Mononuclear cell (primary cell): Measurements from ENCODE around the gene TNS1. TPM values are rescaled to one million over a fixed set of nuclear protein-coding genes. Genes with fewer than 3 reads are reported as not detected.
A peak's percentile ranks its signal among the peaks of the same experiment; 100 is the strongest.

Experiments used
- H3K27me3 ChIP-seq: 2 replicates; pipeline ENCODE4 v1.6.0; 2011; ENCODE audit warnings: low read length, control low read depth; ENCODE audit not compliant: insufficient read depth
- H3K4me1 ChIP-seq: 2 replicates; pipeline ENCODE4 v1.5.1; 2011; ENCODE audit warnings: mild to moderate bottlenecking, low read length, control low read depth; ENCODE audit not compliant: insufficient read depth
- H3K4me3 ChIP-seq: 2 replicates; pipeline ENCODE4 v1.5.1; 2011; ENCODE audit warnings: mild to moderate bottlenecking, low read length, moderate library complexity
- H3K9me3 ChIP-seq: 2 replicates; pipeline ENCODE4 v1.5.1; 2011; ENCODE audit warnings: low read depth, mild to moderate bottlenecking, control low read depth, low read length
- total RNA-seq: library from RNA; depleted of rRNA; stranded (reverse); fragments of >200 nt; gene quantifications from one replicate; pipeline ENCODE4 v1.2.3, GENCODE V29; 2012

TNS1 gene
- total RNA-seq, 1 donor: 3.5 TPM

GRCh38 chr2:218012284-218012683 lies 9.5 kb upstream of the TNS1 start:
- Histone ChIP-seq H3K4me3 (no peak overlapping the region), H3K27me3 (peaks cover 20% of the 10 kb centered on the region), H3K4me1 (peaks cover 16% of the 10 kb centered on the region), H3K9me3 (no peaks in the 10 kb centered on the region)

GRCh38 chr2:218011653-218012040 lies 8.9 kb upstream of the TNS1 start:
- Histone ChIP-seq H3K4me1 (peaks cover 16% of the 10 kb centered on the region), H3K4me3 (no peak overlapping the region), H3K27me3 (peaks cover 20% of the 10 kb centered on the region)

GRCh38 chr2:218010984-218011652 lies 8.3 kb upstream of the TNS1 start:
- Histone ChIP-seq H3K9me3 (no peaks in the 10 kb centered on the region), H3K4me3 (no peak overlapping the region), H3K4me1 (peaks cover 16% of the 10 kb centered on the region), H3K27me3 (peaks cover 20% of the 10 kb centered on the region)

More at GRCh38 chr2:218011653-218012040, 8.9 kb upstream of the TNS1 start:
- no peaks in the 10 kb centered on the region for H3K9me3 ChIP-seq

- H3K27me3 ChIP-seq: peaks cover 20% of the 10 kb centered on the region
- peak overlapping the region; percentile 12 for H3K4me3 ChIP-seq
- peaks cover 16% of the 10 kb centered on the region for H3K4me1 ChIP-seq
- no peaks in the 10 kb centered on the region for H3K9me3 ChIP-seq
These were observed 7.6 kb upstream of the TNS1 start for GRCh38 chr2:218010140-218010983.

- Histone ChIP-seq H3K4me1 (peaks cover 16% of the 10 kb centered on the region), H3K27me3 (peaks cover 20% of the 10 kb centered on the region), H3K9me3 (no peaks in the 10 kb centered on the region), H3K4me3 (no peak overlapping the region)
These were observed 7.0 kb upstream of the TNS1 start for GRCh38 chr2:218009765-218010139.

GRCh38 chr2:218009231-218009630 lies 6.4 kb upstream of the TNS1 start:
- Histone ChIP-seq H3K27me3 (peaks cover 20% of the 10 kb centered on the region), H3K9me3 (no peaks in the 10 kb centered on the region), H3K4me1 (peaks cover 16% of the 10 kb centered on the region), H3K4me3 (no peak overlapping the region)

DNA sequence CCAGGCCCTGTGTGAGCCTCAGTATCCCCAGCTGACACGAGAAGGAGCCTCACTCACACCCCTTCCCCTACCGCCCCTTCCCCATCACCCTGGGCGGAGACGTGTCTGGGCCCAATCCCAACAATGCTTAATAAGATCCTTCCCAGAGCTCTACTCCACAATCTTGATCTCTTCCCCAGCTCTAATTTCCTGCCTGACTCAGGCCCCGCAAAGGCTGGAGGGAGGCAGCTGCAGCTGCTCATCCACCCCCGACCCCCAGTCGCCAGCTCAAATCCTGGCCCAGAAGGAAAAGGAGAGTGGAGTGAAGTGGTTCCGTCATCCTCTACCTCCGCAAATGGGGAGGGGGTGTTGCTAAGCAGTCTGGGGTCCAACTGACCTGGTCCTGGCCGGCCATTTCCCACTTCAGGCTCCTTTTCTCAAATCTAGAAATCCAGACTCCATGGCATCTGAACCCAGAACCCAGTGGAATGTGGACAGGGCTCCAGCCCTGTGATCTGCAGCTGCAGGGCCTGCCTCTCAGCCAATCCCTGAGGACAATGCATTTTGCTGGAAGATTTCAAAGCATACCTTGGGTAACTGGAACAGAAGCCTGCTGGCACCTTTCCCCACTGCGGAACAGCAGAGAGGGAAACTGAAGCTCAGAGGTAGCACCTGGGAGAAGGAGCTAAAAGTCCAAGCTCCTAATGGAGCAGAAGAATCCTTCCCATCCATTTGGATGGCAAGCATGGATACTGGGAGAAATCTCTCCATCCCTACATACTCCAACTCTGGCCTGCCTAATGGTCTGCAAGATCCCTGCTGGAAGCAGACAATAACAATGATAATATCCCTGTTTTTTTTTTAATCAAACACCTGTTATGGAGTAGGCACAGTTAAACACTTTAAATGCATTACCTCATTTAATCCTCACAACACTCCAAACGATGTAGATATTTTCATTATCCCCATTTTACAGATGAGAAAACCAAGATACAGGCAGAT lies 5.6 kb upstream of the TNS1 start:
- Histone ChIP-seq H3K9me3 (no peaks in the 10 kb centered on the region), H3K4me1 (peaks cover 17% of the 10 kb centered on the region), H3K27me3 (peaks cover 20% of the 10 kb centered on the region), H3K4me3 (no peak overlapping the region)

- Histone ChIP-seq H3K27me3 (peaks cover 20% of the 10 kb centered on the region), H3K4me1 (peaks cover 19% of the 10 kb centered on the region), H3K9me3 (no peaks in the 10 kb centered on the region), H3K4me3 (no peak overlapping the region)
These were observed 3.9 kb upstream of the TNS1 start for GRCh38 chr2:218006741-218007140.

DNA sequence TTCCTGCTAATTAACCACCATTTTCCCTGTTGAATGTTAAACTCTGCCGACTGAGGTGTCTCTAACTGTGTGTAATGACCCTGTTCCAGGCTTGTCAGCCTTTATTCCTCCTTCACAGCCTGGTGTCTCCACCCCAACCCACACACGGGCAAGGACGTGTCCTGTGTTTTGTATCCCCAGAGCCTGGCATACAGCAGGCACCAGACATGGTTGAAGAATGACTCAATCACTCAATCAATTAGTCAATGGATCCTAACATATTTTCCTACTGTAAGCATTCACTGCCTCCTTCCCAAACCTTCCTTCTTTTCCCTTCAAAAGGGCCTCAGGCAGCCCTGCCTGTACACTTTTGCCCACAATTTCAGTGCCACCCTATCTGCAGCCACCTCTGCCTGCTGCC lies 2.7 kb upstream of the TNS1 start:
- H3K27me3 ChIP-seq: peaks cover 12% of the 10 kb centered on the region
- H3K4me3 ChIP-seq: no peak overlapping the region
- no peaks in the 10 kb centered on the region for H3K9me3 ChIP-seq
- H3K4me1 ChIP-seq: peaks cover 10% of the 10 kb centered on the region

DNA sequence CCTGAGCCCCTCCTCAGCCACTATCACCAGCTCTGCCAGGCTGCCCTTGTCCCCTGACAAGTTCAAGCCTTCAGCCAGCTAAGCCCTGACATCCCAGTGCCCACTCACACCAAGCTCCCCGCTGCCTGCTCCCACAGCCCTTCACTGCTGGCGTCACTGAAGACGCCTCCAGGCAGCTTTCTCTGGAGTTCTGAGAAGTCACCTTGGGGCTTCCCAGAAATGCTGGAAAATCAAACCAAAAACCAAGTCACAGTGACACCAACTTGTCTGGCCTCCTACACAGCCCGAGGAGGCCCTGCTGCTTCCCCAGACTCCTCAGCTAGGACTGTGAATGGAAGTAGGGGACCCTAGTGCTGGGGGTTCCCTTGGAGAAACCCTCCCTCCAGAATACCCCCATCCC lies 2.2 kb upstream of the TNS1 start:
- H3K27me3 ChIP-seq: peaks cover 9% of the 10 kb centered on the region

GRCh38 chr2:218003981-218004419 lies 1.2 kb upstream of the TNS1 start:
- Histone ChIP-seq H3K4me3 (no peak overlapping the region), H3K27me3 (peaks cover 4% of the 10 kb centered on the region), H3K4me1 (peaks cover 8% of the 10 kb centered on the region), H3K9me3 (no peaks in the 10 kb centered on the region)

More for the DNA sequence above, 2.2 kb upstream of the TNS1 start:
- Histone ChIP-seq H3K4me1 (peaks cover 13% of the 10 kb centered on the region), H3K4me3 (no peak overlapping the region), H3K9me3 (no peaks in the 10 kb centered on the region)

DNA sequence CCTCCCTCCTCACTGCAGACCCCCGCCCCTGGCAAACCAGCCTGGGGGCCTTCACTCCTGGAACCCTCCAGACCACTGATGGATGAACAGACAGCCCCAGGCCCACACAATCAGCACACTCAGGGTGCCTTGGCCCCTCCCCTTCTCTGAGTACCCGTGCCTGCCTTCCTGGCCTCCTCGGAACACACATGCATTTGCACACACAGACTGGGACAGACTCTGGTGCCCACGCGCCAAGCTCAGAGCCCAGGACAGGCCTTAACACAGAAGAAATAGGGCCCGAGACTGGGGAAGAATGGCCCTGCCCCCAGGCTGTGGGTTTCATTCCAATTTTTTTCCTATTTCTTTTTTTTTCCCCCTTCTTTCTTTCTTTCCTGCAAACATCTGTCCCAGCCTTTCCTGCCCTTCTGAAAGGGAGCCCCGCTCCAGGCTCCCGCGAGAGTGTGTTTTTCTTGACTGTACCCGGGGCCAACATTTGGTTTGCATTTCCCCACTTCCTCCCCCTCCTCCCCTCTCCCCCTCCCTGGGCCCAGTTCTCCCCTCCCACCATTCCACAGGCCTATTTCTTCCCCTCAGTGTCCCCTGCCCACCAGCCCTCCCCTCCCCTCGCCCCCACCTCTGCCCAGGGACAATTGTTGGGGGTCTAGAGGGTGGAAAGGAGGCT lies 618 bp upstream of the TNS1 start:
- Histone ChIP-seq H3K4me3 (no peak overlapping the region), H3K4me1 (peaks cover 8% of the 10 kb centered on the region), H3K9me3 (no peaks in the 10 kb centered on the region), H3K27me3 (no peaks in the 10 kb centered on the region)

GRCh38 chr2:218002143-218002844 lies 501 bp downstream of the TNS1 start:
- Histone ChIP-seq H3K9me3 (no peaks in the 10 kb centered on the region), H3K4me3 (no peak overlapping the region), H3K27me3 (no peaks in the 10 kb centered on the region), H3K4me1 (peaks cover 8% of the 10 kb centered on the region)

DNA sequence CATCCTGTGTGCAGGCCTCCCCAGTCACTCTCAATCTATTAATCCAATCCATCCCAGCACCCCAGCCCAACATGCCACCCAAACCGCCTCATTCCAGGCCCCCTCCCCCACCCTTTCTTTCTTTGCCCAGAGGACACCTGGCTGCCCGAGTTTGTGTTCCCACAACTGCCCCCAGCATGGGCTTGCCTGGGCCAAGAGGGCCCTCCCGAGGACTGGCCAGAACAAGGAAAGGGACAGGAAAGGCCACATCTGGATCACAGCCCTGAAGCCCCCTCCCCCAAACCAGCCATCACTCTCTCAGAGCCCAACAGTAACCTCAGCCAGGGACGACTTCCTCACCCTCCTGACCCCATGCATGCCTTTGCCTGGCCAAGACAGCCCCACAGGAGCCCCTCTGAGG lies 1.2 kb downstream of the TNS1 start:
- Histone ChIP-seq H3K27me3 (no peaks in the 10 kb centered on the region), H3K4me1 (peaks cover 8% of the 10 kb centered on the region), H3K4me3 (no peak overlapping the region), H3K9me3 (no peaks in the 10 kb centered on the region)
